WTC11 (cell line): ENCODE data around the gene CNTNAP2. TPM values are rescaled to one million over a fixed set of nuclear protein-coding genes. Genes with fewer than 3 reads are reported as not detected.

Experiments
- ATAC-seq: fragments of 200-7000 bp; cut with Tn5 transposase; 2 replicates; pipeline ENCODE4 v1.10.0; 2021; ENCODE audit warnings: mild to moderate bottlenecking, moderate library complexity
- CTCF ChIA-PET: fragments of 300-600 bp; sonication (Branson Sonifier 250); formaldehyde crosslinking; loops from one replicate; lab custom pipeline; 2021; ENCODE audit warnings: antibody characterized with exemption; lab: Charles Lee
- POLR2A ChIA-PET: fragments of 350-600 bp; sonication (Branson Sonifier 250); formaldehyde crosslinking; loops from one replicate; lab custom pipeline; 2021; ENCODE audit warnings: antibody characterized with exemption; lab: Charles Lee
- DNase-seq: peaks from one replicate; pipeline ENCODE4 v3.0.0; 2021; ENCODE audit warnings: low spot score
- H3K27ac Mint-ChIP-seq: 2 replicates; pipeline ENCODE4 v1.8.0; 2021; ENCODE audit warnings: mixed read lengths
- H3K27me3 Mint-ChIP-seq: 2 replicates; pipeline ENCODE4 v1.8.0; 2021; ENCODE audit warnings: low read depth, mild to moderate bottlenecking, moderate library complexity, mixed read lengths
- H3K36me3 Mint-ChIP-seq: 2 replicates; pipeline ENCODE4 v1.8.0; 2021; ENCODE audit warnings: mixed read lengths
- H3K4me1 Mint-ChIP-seq: 2 replicates; pipeline ENCODE4 v1.8.0; 2022; ENCODE audit warnings: mixed read lengths
- H3K4me3 Mint-ChIP-seq: 2 replicates; pipeline ENCODE4 v1.8.0; 2021; ENCODE audit warnings: mild to moderate bottlenecking, moderate library complexity, mixed read lengths
- H3K9me3 Mint-ChIP-seq: 2 replicates; pipeline ENCODE4 v1.8.0; 2021; ENCODE audit warnings: mixed read lengths
- ARID4B ChIP-seq: sonication (generic); formaldehyde crosslinking; IDR thresholded peaks from 2 replicates; pipeline ENCODE4 v1.8.0; 2023; ENCODE audit warnings: missing genetic modification reagents, mild to moderate bottlenecking, borderline replicate concordance
- CBFB ChIP-seq: sonication (generic); formaldehyde crosslinking; IDR thresholded peaks from 2 replicates; pipeline ENCODE4 v1.8.1; 2022; ENCODE audit warnings: mild to moderate bottlenecking, low read depth, missing genetic modification reagents
- CREB1 ChIP-seq: sonication (generic); formaldehyde crosslinking; IDR thresholded peaks from 2 replicates; pipeline ENCODE4 v1.8.0; 2023; ENCODE audit warnings: mild to moderate bottlenecking, missing genetic modification reagents
- CTCF ChIP-seq: fragments of 200-600 bp; IDR thresholded peaks from 2 replicates; pipeline ENCODE4 v1.8.0; 2022; ENCODE audit warnings: antibody characterized with exemption
- E2F1 ChIP-seq: sonication (generic); formaldehyde crosslinking; IDR thresholded peaks from 2 replicates; pipeline ENCODE4 v1.8.0; 2022; ENCODE audit warnings: mild to moderate bottlenecking, missing genetic modification reagents
- E2F4 ChIP-seq: sonication (generic); formaldehyde crosslinking; IDR thresholded peaks from 2 replicates; pipeline ENCODE4 v1.8.1; 2022; ENCODE audit warnings: low read depth, mild to moderate bottlenecking, moderate library complexity, missing genetic modification reagents, borderline replicate concordance
- ETV6 ChIP-seq: sonication (generic); formaldehyde crosslinking; IDR thresholded peaks from 2 replicates; pipeline ENCODE4 v1.8.1; 2022; ENCODE audit warnings: mild to moderate bottlenecking, missing genetic modification reagents
- GRHL2 ChIP-seq: fragments of 250-450 bp; sonication (Bioruptor Pico); IDR thresholded peaks from 2 replicates; pipeline ENCODE4 v1.8.0; 2022; ENCODE audit warnings: mild to moderate bottlenecking, moderate library complexity; ENCODE audit not compliant: insufficient replicate concordance, severe bottlenecking
- JUN ChIP-seq: sonication (generic); formaldehyde crosslinking; IDR thresholded peaks from 2 replicates; pipeline ENCODE4 v1.8.0; 2023; ENCODE audit warnings: mild to moderate bottlenecking, missing genetic modification reagents
- MXD4 ChIP-seq: fragments of 250-450 bp; sonication (Bioruptor Pico); IDR thresholded peaks from 2 replicates; pipeline ENCODE4 v1.8.0; 2021; ENCODE audit warnings: mild to moderate bottlenecking, moderate library complexity, borderline replicate concordance
- NFYB ChIP-seq: sonication (generic); formaldehyde crosslinking; conservative IDR thresholded peaks from 2 replicates; pipeline ENCODE4 v1.8.0; 2022; ENCODE audit warnings: low read depth, missing genetic modification reagents
- NR3C1 ChIP-seq: sonication (generic); formaldehyde crosslinking; conservative IDR thresholded peaks from 2 replicates; pipeline ENCODE4 v1.8.1; 2023; ENCODE audit warnings: low read depth, mild to moderate bottlenecking, missing genetic modification reagents
- RORB ChIP-seq: fragments of 250-450 bp; sonication (Bioruptor Pico); IDR thresholded peaks from 2 replicates; pipeline ENCODE4 v1.9.0; 2021; ENCODE audit warnings: mild to moderate bottlenecking
- TP53 ChIP-seq: sonication (generic); formaldehyde crosslinking; IDR thresholded peaks from 2 replicates; pipeline ENCODE4 v1.8.1; 2023; ENCODE audit warnings: mild to moderate bottlenecking, missing genetic modification reagents
- USF2 ChIP-seq: sonication (generic); formaldehyde crosslinking; IDR thresholded peaks from 2 replicates; pipeline ENCODE4 v1.8.1; 2023; ENCODE audit warnings: mild to moderate bottlenecking, missing genetic modification reagents, moderate library complexity
- ZBTB43 ChIP-seq: sonication (generic); formaldehyde crosslinking; IDR thresholded peaks from 2 replicates; pipeline ENCODE4 v1.8.1; 2023; ENCODE audit warnings: mild to moderate bottlenecking, missing genetic modification reagents
- ZMAT4 ChIP-seq: fragments of 250-450 bp; sonication (Bioruptor Pico); IDR thresholded peaks from 2 replicates; pipeline ENCODE4 v1.9.0; 2021; ENCODE audit warnings: mild to moderate bottlenecking
- ZNF219 ChIP-seq: sonication (generic); formaldehyde crosslinking; IDR thresholded peaks from 2 replicates; pipeline ENCODE4 v1.8.0; 2023; ENCODE audit warnings: missing genetic modification reagents, mild to moderate bottlenecking, borderline replicate concordance
- ZNF263 ChIP-seq: sonication (generic); formaldehyde crosslinking; IDR thresholded peaks from 2 replicates; pipeline ENCODE4 v1.8.1; 2022; ENCODE audit warnings: low read depth, mild to moderate bottlenecking, moderate library complexity, missing genetic modification reagents
- ZNF512 ChIP-seq: sonication (generic); formaldehyde crosslinking; IDR thresholded peaks from 2 replicates; pipeline ENCODE4 v1.8.1; 2022; ENCODE audit warnings: missing genetic modification reagents, borderline replicate concordance
- total RNA-seq: library from RNA; stranded (reverse); gene quantifications from 3 replicates; pipeline ENCODE4 v1.2.3, GENCODE V29; 2021

CNTNAP2 gene
- total RNA-seq, 1 experiment from 2014 or later, result 63.8 TPM

GRCh38 chr7:146700015-146700560 is 583.5 kb downstream of the CNTNAP2 start:
- Mint-ChIP-seq H3K27ac (no peak overlapping the region), H3K36me3 (no peaks in the 10 kb centered on the region), H3K4me1 (no peaks in the 10 kb centered on the region), H3K9me3 (peaks cover 2% of the 10 kb centered on the region; the same call in 1 of the 2 replicates), H3K27me3 (no peaks in the 10 kb centered on the region), H3K4me3 (no peak overlapping the region)
- no peak for ATAC-seq
- POLR2A ChIA-PET, result no interaction called here
- no peak for DNase-seq
- TF ChIP-seq USF2 (no peak), CREB1 (CRISPR knock-in tag) (no peak), ZNF263 (CRISPR knock-in tag) (no peak), ZNF219 (no peak), TP53 (CRISPR knock-in tag) (no peak), ZBTB43 (no peak), CBFB (CRISPR knock-in tag) (no peak), GRHL2 (CRISPR knock-in tag) (no peak), E2F1 (CRISPR knock-in tag) (no peak), RORB (CRISPR knock-in tag) (no peak), ARID4B (CRISPR knock-in tag) (no peak), ETV6 (CRISPR knock-in tag) (no peak), JUN (CRISPR knock-in tag) (no peak), ZNF512 (CRISPR knock-in tag) (no peak)
- CTCF ChIA-PET, result no interaction called here

- Mint-ChIP-seq H3K27me3 (no peaks in the 10 kb centered on the region), H3K36me3 (no peaks in the 10 kb centered on the region), H3K4me3 (no peak overlapping the region), H3K4me1 (no peaks in the 10 kb centered on the region), H3K27ac (no peak overlapping the region), H3K9me3 (peaks cover 6% of the 10 kb centered on the region; the same call in 1 of the 2 replicates)
- CTCF ChIA-PET, result no interaction called here
- POLR2A ChIA-PET, result no interaction called here
- ATAC-seq, result no peak
- DNase-seq, result no peak
- TF ChIP-seq JUN (CRISPR knock-in tag) (no peak), ZMAT4 (no peak), CTCF (no peak), NR3C1 (CRISPR knock-in tag) (no peak), E2F4 (CRISPR knock-in tag) (no peak), ZNF512 (CRISPR knock-in tag) (no peak), MXD4 (CRISPR knock-in tag) (no peak), NFYB (no peak)
These were observed 584.6 kb downstream of the CNTNAP2 start for GRCh38 chr7:146701166-146701565.
